ENCODE measurements around the gene ASTL.
"Not testable (repeated sequence)": the region's sequence is repeated elsewhere in the genome, so short reads cannot be mapped to it uniquely, and the experiment has no call there.

The ASTL gene

DNA sequence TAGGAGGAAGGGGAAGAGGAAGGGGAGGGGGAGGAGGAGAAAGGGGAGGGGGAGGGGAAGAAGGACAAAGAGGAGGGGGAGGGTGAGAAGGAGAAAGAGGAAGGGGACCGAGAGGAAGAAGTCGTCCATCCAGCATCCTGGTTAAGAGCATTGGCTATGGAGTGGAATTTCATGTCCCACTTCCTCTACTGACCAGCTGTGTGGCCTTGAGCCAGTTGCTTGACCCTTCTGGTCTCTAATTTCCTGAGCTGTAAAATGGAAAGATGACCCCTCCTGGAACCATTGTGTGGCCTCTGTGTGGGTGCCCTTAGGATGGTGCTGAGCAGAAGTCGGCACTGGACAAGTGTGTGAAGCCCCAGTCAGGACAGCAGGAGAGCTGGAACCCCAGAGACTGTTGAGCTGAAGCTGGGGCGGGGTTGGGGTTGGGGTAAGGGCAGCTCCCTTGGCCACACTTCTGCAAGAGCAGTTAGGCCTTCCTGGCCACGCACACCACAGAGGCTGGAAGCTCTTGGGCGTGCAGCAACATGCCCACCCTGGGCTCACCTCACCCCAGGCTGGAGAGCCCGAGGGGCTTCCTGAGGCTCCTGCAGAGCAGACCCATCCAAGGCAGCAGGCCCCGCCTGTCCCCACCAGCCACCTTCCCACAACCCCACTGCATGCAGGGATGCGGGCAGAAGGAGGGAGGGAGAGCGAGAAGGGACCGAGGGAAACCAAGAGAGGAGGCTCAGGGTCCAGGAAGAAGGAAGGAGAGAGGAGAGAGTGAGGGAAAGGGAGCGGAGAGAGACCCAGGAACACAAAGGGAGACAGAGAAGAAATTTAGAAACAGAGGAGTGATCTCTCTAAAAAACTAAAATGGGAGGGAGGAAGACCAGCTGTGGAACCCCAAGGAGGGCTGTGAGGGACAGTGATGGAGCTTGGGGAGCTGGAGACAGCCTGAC is 38.2 kb downstream of the ASTL start:
- no peak for DNase-seq (ENCODE audit: low read depth, low spot score)

DNA sequence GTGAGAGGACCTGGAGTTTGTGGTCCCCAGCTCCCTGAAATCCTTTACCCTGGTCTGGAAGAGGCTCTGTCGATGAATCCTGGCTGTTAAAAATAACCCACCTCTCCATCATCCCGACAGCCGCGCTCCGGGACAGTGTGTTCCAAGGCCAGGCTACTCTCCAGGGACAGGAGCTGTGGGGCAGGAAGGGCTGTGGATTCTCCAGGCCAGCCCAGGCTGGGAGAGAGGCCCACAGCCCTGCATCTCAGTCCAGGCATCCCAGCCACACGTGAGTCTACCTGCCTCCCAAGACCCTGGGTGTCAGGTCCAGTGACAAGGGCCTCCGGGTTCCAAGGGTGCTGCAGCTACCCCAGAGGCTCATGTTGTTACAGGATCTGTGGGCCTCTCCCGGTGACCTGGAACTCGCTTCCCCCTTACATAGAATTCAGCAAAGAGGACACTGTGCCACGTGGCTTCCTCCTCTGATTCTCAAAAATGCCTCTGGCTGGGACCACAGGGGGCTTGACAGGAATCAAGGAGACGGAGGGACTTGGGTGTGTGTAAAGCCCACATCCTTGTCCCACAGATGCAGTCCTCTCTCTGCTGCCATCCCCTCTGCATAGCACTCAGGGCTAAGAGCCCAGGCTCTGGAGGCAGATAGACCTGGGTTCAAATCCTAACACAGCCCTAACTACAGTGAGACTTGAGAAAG is 39.3 kb downstream of the ASTL start:
- DNase-seq (ENCODE audit: low read depth, low spot score) = no peak

- DNase-seq (ENCODE audit: low read depth, low spot score) = no peak
Observed at GRCh38 chr2:96097951-96098823, 40.1 kb downstream of the ASTL start.

- no peak for DNase-seq (ENCODE audit: low read depth, low spot score)
Observed at GRCh38 chr2:96097441-96097840, 40.9 kb downstream of the ASTL start.

GRCh38 chr2:96095116-96095636 is 43.1 kb downstream of the ASTL start:
- DNase-seq (ENCODE audit: low read depth, low spot score) = no peak

DNA sequence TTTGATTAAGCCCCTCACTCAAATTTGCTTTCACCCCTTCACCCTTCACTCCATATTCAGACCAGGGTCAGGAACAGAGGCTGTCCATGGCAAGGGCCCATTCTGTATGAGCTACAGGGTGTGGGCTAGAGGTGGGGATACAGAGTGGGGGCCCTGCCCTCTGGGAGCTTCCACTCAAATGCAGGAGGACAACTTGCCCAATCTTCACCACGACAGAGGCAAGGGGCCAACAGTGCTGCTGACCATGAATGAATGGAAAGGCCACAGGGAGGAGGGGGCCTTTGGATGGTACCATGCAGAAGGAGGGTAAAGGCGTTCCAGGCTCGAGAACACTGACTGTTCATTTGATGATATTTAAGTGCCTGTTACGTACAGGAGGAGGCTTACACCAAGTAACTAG is 44.8 kb downstream of the ASTL start:
- no peak for DNase-seq (ENCODE audit: low read depth, low spot score)

DNA sequence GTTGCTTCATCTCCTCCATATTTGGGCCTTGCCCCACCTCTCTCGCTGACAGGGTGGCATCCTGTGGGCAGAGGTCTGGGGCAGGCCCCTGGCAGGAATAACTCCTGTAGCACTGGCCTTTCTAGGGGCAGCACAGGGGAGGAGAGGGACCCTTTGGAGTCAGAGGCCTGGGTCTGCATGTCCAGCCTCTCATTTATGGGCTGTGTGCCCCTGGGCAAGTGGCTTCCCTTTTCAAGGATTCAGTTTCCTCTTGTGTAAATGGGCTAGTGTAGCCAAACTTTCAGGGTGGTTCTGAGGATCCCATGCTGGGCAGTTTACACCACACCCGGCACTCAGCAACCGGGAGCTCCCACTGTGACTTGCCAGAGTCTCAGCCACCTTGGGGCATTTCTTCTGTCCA is 45.4 kb downstream of the ASTL start:
- no peak for DNase-seq (ENCODE audit: low read depth, low spot score)

DNA sequence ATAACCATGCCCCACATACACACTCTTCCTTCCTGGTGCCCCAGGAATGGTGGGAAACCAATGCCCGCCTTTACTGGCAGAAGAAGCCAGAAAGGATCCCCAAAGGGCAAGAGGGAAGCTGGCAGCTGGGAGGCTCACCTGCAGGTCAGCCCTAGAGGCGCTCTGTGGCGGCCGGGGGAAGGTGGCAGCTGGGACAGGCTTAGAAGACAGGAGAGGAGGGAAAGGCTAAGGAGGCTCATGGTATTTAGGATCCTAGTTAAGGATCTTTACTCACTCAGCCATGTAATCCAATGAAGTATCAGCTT is 45.8 kb downstream of the ASTL start:
- no peak for DNase-seq (ENCODE audit: low read depth, low spot score)

GRCh38 chr2:96091711-96092572 is 46.4 kb downstream of the ASTL start:
- no peak for DNase-seq (ENCODE audit: low read depth, low spot score)

GRCh38 chr2:96091141-96091710 is 47.1 kb downstream of the ASTL start:
- DNase-seq (ENCODE audit: low read depth, low spot score) = no peak

DNA sequence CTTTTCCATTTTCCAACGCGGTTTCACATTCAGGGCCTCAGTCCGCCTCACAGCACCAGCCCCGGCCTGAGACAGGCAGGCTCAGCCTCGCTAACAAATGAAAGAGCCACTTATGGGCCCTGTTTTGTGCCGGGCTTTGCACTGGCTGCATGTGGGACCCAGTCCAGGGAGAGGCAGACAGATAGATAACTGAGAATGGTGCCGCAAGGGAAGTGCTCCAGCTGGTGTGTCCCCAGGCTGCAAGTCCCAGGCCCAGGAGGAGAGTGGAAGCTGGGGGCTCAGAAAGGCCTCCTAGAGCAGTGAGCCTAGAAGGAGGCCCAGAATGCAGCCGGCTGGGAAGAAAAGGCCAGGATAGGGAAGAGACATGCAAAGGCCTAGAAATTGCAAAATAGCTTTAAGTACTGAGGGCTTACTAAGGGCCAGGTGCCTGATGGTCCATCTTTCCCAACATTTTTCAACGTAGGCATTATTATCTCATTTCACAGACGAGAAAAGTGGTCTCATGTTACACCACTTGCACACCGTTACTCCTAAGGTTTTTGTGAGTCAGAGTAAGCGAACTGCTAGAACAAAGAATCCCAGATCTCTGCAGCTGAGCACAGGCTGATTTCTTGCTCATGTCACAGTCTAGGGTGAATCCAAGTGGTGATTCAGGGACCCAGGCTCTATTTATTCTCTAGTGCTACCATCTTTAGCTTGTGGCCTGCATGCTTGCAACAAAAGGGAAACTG is 47.9 kb downstream of the ASTL start:
- DNase-seq (ENCODE audit: low read depth, low spot score) = no peak

GRCh38 chr2:96089356-96090195 is 48.7 kb downstream of the ASTL start:
- no peak for DNase-seq (ENCODE audit: low read depth, low spot score)

- no peak for DNase-seq (ENCODE audit: low read depth, low spot score)
Observed at GRCh38 chr2:96088340-96089335, 49.7 kb downstream of the ASTL start.

- no peak for DNase-seq (ENCODE audit: low read depth, low spot score)
Observed at GRCh38 chr2:96087130-96087529, 51.2 kb downstream of the ASTL start.

- no peak for DNase-seq (ENCODE audit: low read depth, low spot score)
Observed at GRCh38 chr2:96085541-96086355, 52.6 kb downstream of the ASTL start.

DNA sequence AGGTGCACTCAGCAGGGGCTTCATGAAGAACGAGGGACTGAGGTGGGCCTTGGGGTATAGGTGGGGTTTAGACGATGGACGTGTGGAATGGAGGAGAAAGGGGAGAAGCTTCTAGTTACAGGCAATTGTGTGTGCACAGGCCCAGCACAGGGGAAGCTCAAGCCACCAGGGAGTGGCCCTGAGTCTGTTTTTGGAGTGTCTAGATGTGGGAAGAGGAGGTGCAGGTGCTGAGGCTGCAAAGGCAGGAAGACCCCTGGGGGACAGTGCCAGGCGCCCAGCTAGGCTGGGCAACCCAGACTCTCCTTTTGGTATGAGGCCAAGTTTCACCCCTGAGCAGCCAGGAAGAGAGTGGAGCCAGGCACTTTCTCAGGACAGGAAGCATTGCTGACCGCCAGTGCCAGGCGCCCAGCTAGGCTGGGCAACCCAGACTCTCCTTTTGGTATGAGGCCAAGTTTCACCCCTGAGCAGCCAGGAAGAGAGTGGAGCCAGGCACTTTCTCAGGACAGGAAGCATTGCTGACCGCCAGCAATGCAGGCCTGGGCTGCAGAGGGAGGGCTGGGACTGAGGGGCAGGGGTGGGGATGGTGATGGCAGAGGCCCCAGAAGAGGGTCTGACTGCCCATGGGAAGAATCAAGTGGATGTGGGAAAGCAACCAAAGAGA is 53.3 kb downstream of the ASTL start:
- not testable (repeated sequence) for DNase-seq (ENCODE audit: low read depth, low spot score)

All from activated CD4-positive, CD25-positive, alpha-beta regulatory T cell treated with anti-CD3 and anti-CD28 coated beads, Interleukin-2, amount 50 U/mL, for 16 hours (primary cell).